ENCODE results near the gene UBE3B.
"Not testable (repeated sequence)": the region's sequence is repeated elsewhere in the genome, so short reads cannot be mapped to it uniquely, and the experiment has no call there.

The UBE3B gene

GRCh38 chr12:109467978-109468676 lies 9.3 kb upstream of the UBE3B start:
- in situ Hi-C loops (cut with HindIII; ENCODE audit: low pct_ligation_motif_present, low pct_unique_long_range_greater_than_20kb, low sequenced_read_pairs): no loop called here
- DNase-seq: no peak

GRCh38 chr12:109469517-109469916 lies 7.9 kb upstream of the UBE3B start:
- no peak for DNase-seq
- in situ Hi-C loops (cut with HindIII; ENCODE audit: low pct_ligation_motif_present, low pct_unique_long_range_greater_than_20kb, low sequenced_read_pairs): no loop called here

- in situ Hi-C loops (cut with HindIII; ENCODE audit: low pct_ligation_motif_present, low pct_unique_long_range_greater_than_20kb, low sequenced_read_pairs): no loop called here
- no peak for DNase-seq
These were observed 4.4 kb upstream of the UBE3B start for GRCh38 chr12:109473006-109473405.

GRCh38 chr12:109473526-109474270 lies 3.7 kb upstream of the UBE3B start:
- DNase-seq; in situ Hi-C loops (cut with HindIII; ENCODE audit: low pct_ligation_motif_present, low pct_unique_long_range_greater_than_20kb, low sequenced_read_pairs): not testable (repeated sequence)

- in situ Hi-C loops (cut with HindIII; ENCODE audit: low pct_ligation_motif_present, low pct_unique_long_range_greater_than_20kb, low sequenced_read_pairs): no loop called here
- no peak for DNase-seq
These were observed 2.3 kb upstream of the UBE3B start for GRCh38 chr12:109475121-109475520.

GRCh38 chr12:109475993-109476806 lies 1.2 kb upstream of the UBE3B start:
- DNase-seq: no peak
- in situ Hi-C loops (cut with HindIII; ENCODE audit: low pct_ligation_motif_present, low pct_unique_long_range_greater_than_20kb, low sequenced_read_pairs): no loop called here

GRCh38 chr12:109476807-109477184 lies 638 bp upstream of the UBE3B start:
- in situ Hi-C loops (cut with HindIII; ENCODE audit: low pct_ligation_motif_present, low pct_unique_long_range_greater_than_20kb, low sequenced_read_pairs): no loop called here
- DNase-seq: no peak

- DNase-seq: no peak
- in situ Hi-C loops (cut with HindIII; ENCODE audit: low pct_ligation_motif_present, low pct_unique_long_range_greater_than_20kb, low sequenced_read_pairs): no loop called here
These were observed 505 bp downstream of the UBE3B start for GRCh38 chr12:109477963-109478315.

GRCh38 chr12:109479761-109480160 lies 2.3 kb downstream of the UBE3B start:
- in situ Hi-C loops (cut with HindIII; ENCODE audit: low pct_ligation_motif_present, low pct_unique_long_range_greater_than_20kb, low sequenced_read_pairs): no loop called here

GRCh38 chr12:109480356-109480755 lies 2.9 kb downstream of the UBE3B start:
- DNase-seq: no peak
- in situ Hi-C loops (cut with HindIII; ENCODE audit: low pct_ligation_motif_present, low pct_unique_long_range_greater_than_20kb, low sequenced_read_pairs): no loop called here

More at GRCh38 chr12:109479761-109480160, 2.3 kb downstream of the UBE3B start:
- no peak for DNase-seq

GRCh38 chr12:109481863-109482262 lies 4.4 kb downstream of the UBE3B start:
- in situ Hi-C loops (cut with HindIII; ENCODE audit: low pct_ligation_motif_present, low pct_unique_long_range_greater_than_20kb, low sequenced_read_pairs): no loop called here
- DNase-seq: no peak

GRCh38 chr12:109482491-109482890 lies 5.1 kb downstream of the UBE3B start:
- no peak for DNase-seq
- in situ Hi-C loops (cut with HindIII; ENCODE audit: low pct_ligation_motif_present, low pct_unique_long_range_greater_than_20kb, low sequenced_read_pairs): no loop called here

GRCh38 chr12:109482894-109483293 lies 5.5 kb downstream of the UBE3B start:
- in situ Hi-C loops (cut with HindIII; ENCODE audit: low pct_ligation_motif_present, low pct_unique_long_range_greater_than_20kb, low sequenced_read_pairs): no loop called here

GRCh38 chr12:109483346-109483745 lies 5.9 kb downstream of the UBE3B start:
- no peak for DNase-seq
- in situ Hi-C loops (cut with HindIII; ENCODE audit: low pct_ligation_motif_present, low pct_unique_long_range_greater_than_20kb, low sequenced_read_pairs): no loop called here

More at GRCh38 chr12:109482894-109483293, 5.5 kb downstream of the UBE3B start:
- no peak for DNase-seq

- in situ Hi-C loops (cut with HindIII; ENCODE audit: low pct_ligation_motif_present, low pct_unique_long_range_greater_than_20kb, low sequenced_read_pairs): no loop called here
- no peak for DNase-seq
These were observed 7.8 kb downstream of the UBE3B start for GRCh38 chr12:109485201-109485600.

GRCh38 chr12:109487181-109488050 lies 10.0 kb downstream of the UBE3B start:
- in situ Hi-C loops (cut with HindIII; ENCODE audit: low pct_ligation_motif_present, low pct_unique_long_range_greater_than_20kb, low sequenced_read_pairs): no loop called here
- no peak for DNase-seq

GRCh38 chr12:109488051-109488665 lies 10.7 kb downstream of the UBE3B start:
- DNase-seq: no peak
- in situ Hi-C loops (cut with HindIII; ENCODE audit: low pct_ligation_motif_present, low pct_unique_long_range_greater_than_20kb, low sequenced_read_pairs): no loop called here

Measured in ACHN (cell line).